ENCODE measurements around the gene IL17B. TPM values are rescaled to one million over a fixed set of nuclear protein-coding genes. Genes with fewer than 3 reads are reported as not detected.

Gene IL17B
- polyA plus RNA-seq, 1 donor: 316 TPM

GRCh38 chr5:149378241-149378820 is 761 bp downstream of the IL17B start:
- DNase-seq (ENCODE audit: low read depth): no peak

GRCh38 chr5:149376711-149377447 is 2.2 kb downstream of the IL17B start:
- no peak for DNase-seq (ENCODE audit: low read depth)

- no peak for DNase-seq (ENCODE audit: low read depth)
Observed at GRCh38 chr5:149376104-149376503, 3.0 kb downstream of the IL17B start.

- DNase-seq (ENCODE audit: low read depth): no peak
Observed at GRCh38 chr5:149375434-149375833, 3.7 kb downstream of the IL17B start.

GRCh38 chr5:149374801-149375200 is 4.3 kb downstream of the IL17B start:
- DNase-seq (ENCODE audit: low read depth): no peak

- DNase-seq (ENCODE audit: low read depth): no peak
Observed at GRCh38 chr5:149374303-149374702, 4.8 kb downstream of the IL17B start.

- DNase-seq (ENCODE audit: low read depth): no peak
Observed at GRCh38 chr5:149372932-149373331, 6.2 kb downstream of the IL17B start.

GRCh38 chr5:149372076-149372795 is 6.9 kb downstream of the IL17B start:
- DNase-seq (ENCODE audit: low read depth): no peak

GRCh38 chr5:149371296-149371962 is 7.7 kb downstream of the IL17B start:
- DNase-seq (ENCODE audit: low read depth): no peak

GRCh38 chr5:149370878-149371277 is 8.2 kb downstream of the IL17B start:
- DNase-seq (ENCODE audit: low read depth): no peak

GRCh38 chr5:149367972-149368645 is 11.0 kb downstream of the IL17B start:
- DNase-seq (ENCODE audit: low read depth): no peak

GRCh38 chr5:149367249-149367971 is 11.7 kb downstream of the IL17B start:
- no peak for DNase-seq (ENCODE audit: low read depth)

- DNase-seq (ENCODE audit: low read depth): no peak
Observed at GRCh38 chr5:149366169-149366729, 12.8 kb downstream of the IL17B start.

GRCh38 chr5:149365418-149365817 is 13.7 kb downstream of the IL17B start:
- DNase-seq (ENCODE audit: low read depth): no peak

- DNase-seq (ENCODE audit: low read depth): no peak
Observed at GRCh38 chr5:149364719-149365118, 14.4 kb downstream of the IL17B start.

GRCh38 chr5:149363936-149364335 is 15.2 kb downstream of the IL17B start:
- no peak for DNase-seq (ENCODE audit: low read depth)

- DNase-seq (ENCODE audit: low read depth): no peak
Observed at GRCh38 chr5:149363358-149363757, 15.7 kb downstream of the IL17B start.

GRCh38 chr5:149362541-149362940 is 16.6 kb downstream of the IL17B start:
- no peak for DNase-seq (ENCODE audit: low read depth)

GRCh38 chr5:149360272-149360671 is 18.8 kb downstream of the IL17B start:
- no peak for DNase-seq (ENCODE audit: low read depth)

GRCh38 chr5:149358868-149359495 is 20.1 kb downstream of the IL17B start:
- no peak for DNase-seq (ENCODE audit: low read depth)

All from forelimb muscle (tissue), 1 donor.